SK-N-SH (cell line): ENCODE results near the gene RNF166. TPM values are rescaled to one million over a fixed set of nuclear protein-coding genes. Genes with fewer than 3 reads are reported as not detected.

Experiments
- CTCF ChIA-PET: fragments of 300-600, 350-600 bp; formaldehyde crosslinking; extraction: SDS; loops from one replicate; lab custom pipeline; 2021; lab: Yijun Ruan, JAX
- POLR2A ChIA-PET: fragments of 350-600 bp; sonication (Branson Sonifier 250); formaldehyde crosslinking; extraction: SDS; loops from one replicate; lab custom pipeline; 2020; ENCODE audit warnings: antibody characterized with exemption, inconsistent platforms; lab: Yijun Ruan, JAX
- DNase-seq: peaks from one replicate; pipeline ENCODE4 v3.0.0; 2012
- H2AFZ ChIP-seq: fragments of 200-600 bp; sonication (generic); 2 replicates; pipeline ENCODE4 v1.8.1; 2016; ENCODE audit warnings: antibody characterized with exemption, mild to moderate bottlenecking, low read depth
- H3F3A ChIP-seq: fragments of 200-600 bp; sonication (generic); replicated peaks from 2 replicates; pipeline ENCODE3; 2016; ENCODE audit warnings: antibody characterized with exemption, mild to moderate bottlenecking; ENCODE audit not compliant: insufficient read depth
- H3K27ac ChIP-seq, 2 experiments: fragments of 200-500 bp in 1 of 2; fragments of 200-600 bp in 1 of 2; sonication (Bioruptor generic) in 1 of 2; sonication (generic), shearing (Covaris generic) in 1 of 2; 2 replicates each; pipeline versions ENCODE4 v1.5.1 to v1.6.1; 2014 to 2016; ENCODE audit warnings: low read depth in 2 of 2, inconsistent platforms in 1 of 2, low read length in 1 of 2, mild to moderate bottlenecking in 1 of 2, mixed read lengths in 1 of 2
- H3K27me3 ChIP-seq: fragments of 200-600 bp; sonication (generic), shearing (Covaris generic); 2 replicates; pipeline ENCODE4 v1.6.1; 2016; ENCODE audit warnings: mixed run types; ENCODE audit not compliant: insufficient read depth
- H3K36me3 ChIP-seq, 2 experiments: fragments of 200-500 bp in 1 of 2; fragments of 200-600 bp in 1 of 2; sonication (Bioruptor generic) in 1 of 2; sonication (generic) in 1 of 2; replicated peaks in 1 of 2; 2 replicates each; pipeline versions ENCODE3 to v1.5.1; 2014 to 2016; ENCODE audit warnings: low read length in 1 of 2, mild to moderate bottlenecking in 1 of 2; ENCODE audit not compliant: insufficient read depth in 2 of 2, control insufficient read depth in 1 of 2
- H3K4me1 ChIP-seq, 2 experiments: fragments of 200-500 bp in 1 of 2; fragments of 200-600 bp in 1 of 2; sonication (Bioruptor generic) in 1 of 2; sonication (generic), shearing (Covaris generic) in 1 of 2; 2 replicates each; pipeline versions ENCODE4 v1.5.1 to v1.6.1; 2014 to 2016; ENCODE audit warnings: low read depth in 1 of 2, low read length in 1 of 2, mixed run types in 1 of 2; ENCODE audit not compliant: insufficient read depth in 2 of 2, control insufficient read depth in 1 of 2
- H3K4me2 ChIP-seq: fragments of 200-600 bp; sonication (generic), shearing (Covaris generic); 2 replicates; pipeline ENCODE4 v1.6.1; 2017; ENCODE audit warnings: mixed run types
- H3K4me3 ChIP-seq, 2 experiments: fragments of 200-500 bp in 1 of 2; fragments of 200-600 bp in 1 of 2; sonication (Bioruptor generic) in 1 of 2; sonication (generic), shearing (Covaris generic) in 1 of 2; 2 replicates each; pipeline versions ENCODE4 v1.5.1 to v1.8.1; 2014 to 2016; ENCODE audit warnings: low read depth in 2 of 2, inconsistent platforms in 1 of 2, low read length in 1 of 2, mild to moderate bottlenecking in 1 of 2, mixed read lengths in 1 of 2, moderate library complexity in 1 of 2
- H3K79me2 ChIP-seq: fragments of 200-600 bp; sonication (generic); 2 replicates; pipeline ENCODE4 v1.8.1; 2017; ENCODE audit warnings: mild to moderate bottlenecking; ENCODE audit not compliant: insufficient read depth
- H3K9ac ChIP-seq: fragments of 200-600 bp; sonication (generic); 2 replicates; pipeline ENCODE4 v1.6.1; 2017; ENCODE audit warnings: mixed run types
- H3K9me2 ChIP-seq: fragments of 200-600 bp; sonication (generic); 2 replicates; pipeline ENCODE4 v1.6.1; 2017; ENCODE audit warnings: mixed run types
- H3K9me3 ChIP-seq: fragments of 200-600 bp; sonication (generic); 2 replicates; pipeline ENCODE4 v1.6.1; 2017; ENCODE audit warnings: mixed run types, mild to moderate bottlenecking, moderate library complexity
- H4K20me1 ChIP-seq: fragments of 200-600 bp; sonication (generic); 2 replicates; pipeline ENCODE4 v1.6.1; 2017; ENCODE audit warnings: mild to moderate bottlenecking, mixed run types; ENCODE audit not compliant: insufficient read depth
- CHD2 ChIP-seq: fragments of 150-350 bp; IDR thresholded peaks from 2 replicates; pipeline ENCODE4 v1.6.1; 2018; ENCODE audit warnings: low read length; ENCODE audit not compliant: partially characterized antibody
- ELF1 ChIP-seq: IDR thresholded peaks from 2 replicates; pipeline ENCODE4 v1.4.0; 2012
- EP300 ChIP-seq, 2 experiments: IDR thresholded peaks; 2 replicates each; pipeline versions ENCODE4 v1.4.0 to v1.6.1; 2012; ENCODE audit warnings: borderline replicate concordance in 1 of 2, low read depth in 1 of 2, low read length in 1 of 2
- EZH2phosphoT487 ChIP-seq: fragments of 200-600 bp; sonication (generic); IDR thresholded peaks from 2 replicates; pipeline ENCODE4 v1.6.1; 2017; ENCODE audit warnings: low read depth, mixed run types, mild to moderate bottlenecking, antibody characterized with exemption, moderate library complexity, borderline replicate concordance
- FOSL2 ChIP-seq: IDR thresholded peaks from 2 replicates; pipeline ENCODE4 v1.4.0; 2012; ENCODE audit warnings: low read depth, mild to moderate bottlenecking, moderate library complexity, borderline replicate concordance
- FOXJ3 ChIP-seq: sonication (generic); formaldehyde crosslinking; IDR thresholded peaks from 2 replicates; pipeline ENCODE4 v1.5.1; 2020; ENCODE audit warnings: mild to moderate bottlenecking, missing genetic modification reagents
- GATA2 ChIP-seq: sonication (generic); formaldehyde crosslinking; IDR thresholded peaks from 2 replicates; pipeline ENCODE4 v1.5.0; 2020; ENCODE audit warnings: mild to moderate bottlenecking, missing genetic modification reagents
- RCOR1 ChIP-seq: fragments of 150-350 bp; IDR thresholded peaks from 2 replicates; pipeline ENCODE4 v1.6.1; 2017; ENCODE audit warnings: antibody characterized with exemption, low read length
- RFX5 ChIP-seq: IDR thresholded peaks from 2 replicates; pipeline ENCODE4 v1.6.1; 2012; ENCODE audit warnings: mild to moderate bottlenecking, improper control_type of control experiment, low read length
- SIN3A ChIP-seq: IDR thresholded peaks from 2 replicates; pipeline ENCODE4 v1.6.1; 2012; ENCODE audit warnings: low read depth, mild to moderate bottlenecking, low read length, moderate library complexity, borderline replicate concordance
- TAF1 ChIP-seq: IDR thresholded peaks from 2 replicates; pipeline ENCODE4 v1.6.1; 2012; ENCODE audit warnings: low read depth, mild to moderate bottlenecking, low read length, moderate library complexity, borderline replicate concordance
- WGBS: methylation state at CpG from one replicate; pipeline ENCODE4 v1.1.6; 2017; ENCODE audit warnings: low lambda C conversion rate; 5-methylcytosine and 5-hydroxymethylcytosine counted together
- polyA plus RNA-seq, 3 experiments: library from polyadenylated mRNA; depleted of rRNA; stranded (reverse); fragments of >200 nt; gene quantifications; 2 replicates each; pipeline ENCODE4 v1.2.3, GENCODE V29; 2012
- TF ChIP-seq, protein P1 (sequence below): fragments of 150-350 bp; IDR thresholded peaks from 2 replicates; pipeline ENCODE4 v1.6.1; 2016; ENCODE audit warnings: mild to moderate bottlenecking, low read depth, low read length
- TF ChIP-seq, protein P2 (sequence below): IDR thresholded peaks from 2 replicates; pipeline ENCODE4; 2012

The RNF166 gene
- polyA plus RNA-seq, 1 of the 3 experiments (the other 2 are of a cell fraction): 17.2 TPM

DNA sequence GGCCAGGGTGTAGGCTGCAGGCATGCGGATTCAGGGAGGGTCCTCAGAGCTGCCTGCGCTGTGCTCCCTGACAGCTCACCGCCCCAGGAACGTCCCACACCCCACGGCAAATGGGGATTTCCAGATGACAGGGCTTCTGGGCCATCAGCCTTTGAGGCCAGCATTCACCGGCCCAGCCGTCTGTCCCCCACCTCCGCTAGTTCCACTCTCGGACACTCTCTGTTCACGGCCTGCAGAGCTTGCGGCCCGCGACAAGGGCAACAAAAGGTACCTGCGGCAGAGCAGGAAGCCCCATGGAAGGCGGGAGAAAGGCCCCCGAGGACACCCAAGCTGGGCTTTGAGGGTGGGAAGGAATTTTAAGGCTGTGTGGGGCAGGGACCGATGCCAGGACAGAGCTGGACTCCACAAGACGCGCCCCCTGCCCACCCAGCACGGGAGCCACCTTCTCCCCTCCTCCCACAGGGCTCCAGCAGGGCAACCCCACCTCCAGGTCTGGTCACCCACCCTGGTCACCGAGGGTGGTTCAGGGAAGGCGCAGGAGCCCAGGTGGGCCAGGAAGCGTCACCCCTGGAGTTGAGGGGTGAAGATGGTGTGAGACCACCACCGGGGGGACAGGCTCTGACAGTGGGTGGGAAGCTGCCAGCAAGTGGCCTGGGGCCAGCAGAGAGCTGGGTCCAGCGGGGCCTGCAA is 49.8 kb downstream of the RNF166 start:
- no peak for DNase-seq
- H2AFZ ChIP-seq: no peak overlapping the region
- 66% methylated on average over 6 of the region's 25 CpGs for WGBS
- H3K9ac ChIP-seq: no peak overlapping the region
- H3K4me3 ChIP-seq: no peak overlapping the region
- H3K27me3 ChIP-seq: no peaks in the 10 kb centered on the region
- H3K4me1 ChIP-seq: peaks cover under 1 to 1% of the 10 kb centered on the region in 2 experiments; a peak in 2 of 4 replicates
- peaks cover 3% of the 10 kb centered on the region for H3F3A ChIP-seq
- no peaks in the 10 kb centered on the region for H3K9me2 ChIP-seq
- ChIA-PET POLR2A (no interaction called here), CTCF (interaction anchor here (1.1 kb wide), 1 partner anchor 9 kb away, joined by 3 read pairs; no protein-coding TSS in a partner anchor)
- H4K20me1 ChIP-seq: no peaks in the 10 kb centered on the region
- no peak overlapping the region for H3K27ac ChIP-seq
- no peak overlapping the region for H3K4me2 ChIP-seq
- peaks cover 5% of the 10 kb centered on the region; the same call in 1 of the 2 replicates for H3K79me2 ChIP-seq
- TF ChIP-seq FOXJ3 (CRISPR knock-in tag): no peak
- TF ChIP-seq EP300 (IDR thresholded peaks at IDR 0.05; ENCODE audit: borderline replicate concordance in 1 of 2, low read depth in 1 of 2, low read length in 1 of 2): no peak
- no peak for TF ChIP-seq CHD2
- TF ChIP-seq FOSL2: no peak
- TF ChIP-seq EZH2phosphoT487: no peak
- TF ChIP-seq RFX5: no peak
- no peak for TF ChIP-seq SIN3A
- TF ChIP-seq, protein P1, sequence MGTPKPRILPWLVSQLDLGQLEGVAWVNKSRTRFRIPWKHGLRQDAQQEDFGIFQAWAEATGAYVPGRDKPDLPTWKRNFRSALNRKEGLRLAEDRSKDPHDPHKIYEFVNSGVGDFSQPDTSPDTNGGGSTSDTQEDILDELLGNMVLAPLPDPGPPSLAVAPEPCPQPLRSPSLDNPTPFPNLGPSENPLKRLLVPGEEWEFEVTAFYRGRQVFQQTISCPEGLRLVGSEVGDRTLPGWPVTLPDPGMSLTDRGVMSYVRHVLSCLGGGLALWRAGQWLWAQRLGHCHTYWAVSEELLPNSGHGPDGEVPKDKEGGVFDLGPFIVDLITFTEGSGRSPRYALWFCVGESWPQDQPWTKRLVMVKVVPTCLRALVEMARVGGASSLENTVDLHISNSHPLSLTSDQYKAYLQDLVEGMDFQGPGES: no peak
- no peak for TF ChIP-seq ELF1
- TF ChIP-seq, protein P2, sequence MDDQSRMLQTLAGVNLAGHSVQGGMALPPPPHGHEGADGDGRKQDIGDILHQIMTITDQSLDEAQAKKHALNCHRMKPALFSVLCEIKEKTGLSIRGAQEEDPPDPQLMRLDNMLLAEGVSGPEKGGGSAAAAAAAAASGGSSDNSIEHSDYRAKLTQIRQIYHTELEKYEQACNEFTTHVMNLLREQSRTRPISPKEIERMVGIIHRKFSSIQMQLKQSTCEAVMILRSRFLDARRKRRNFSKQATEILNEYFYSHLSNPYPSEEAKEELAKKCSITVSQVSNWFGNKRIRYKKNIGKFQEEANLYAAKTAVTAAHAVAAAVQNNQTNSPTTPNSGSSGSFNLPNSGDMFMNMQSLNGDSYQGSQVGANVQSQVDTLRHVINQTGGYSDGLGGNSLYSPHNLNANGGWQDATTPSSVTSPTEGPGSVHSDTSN: no peak
- no peak for TF ChIP-seq TAF1
- no peaks in the 10 kb centered on the region for H3K9me3 ChIP-seq
- peaks cover 0 to 8% of the 10 kb centered on the region in 2 experiments for H3K36me3 ChIP-seq

DNA sequence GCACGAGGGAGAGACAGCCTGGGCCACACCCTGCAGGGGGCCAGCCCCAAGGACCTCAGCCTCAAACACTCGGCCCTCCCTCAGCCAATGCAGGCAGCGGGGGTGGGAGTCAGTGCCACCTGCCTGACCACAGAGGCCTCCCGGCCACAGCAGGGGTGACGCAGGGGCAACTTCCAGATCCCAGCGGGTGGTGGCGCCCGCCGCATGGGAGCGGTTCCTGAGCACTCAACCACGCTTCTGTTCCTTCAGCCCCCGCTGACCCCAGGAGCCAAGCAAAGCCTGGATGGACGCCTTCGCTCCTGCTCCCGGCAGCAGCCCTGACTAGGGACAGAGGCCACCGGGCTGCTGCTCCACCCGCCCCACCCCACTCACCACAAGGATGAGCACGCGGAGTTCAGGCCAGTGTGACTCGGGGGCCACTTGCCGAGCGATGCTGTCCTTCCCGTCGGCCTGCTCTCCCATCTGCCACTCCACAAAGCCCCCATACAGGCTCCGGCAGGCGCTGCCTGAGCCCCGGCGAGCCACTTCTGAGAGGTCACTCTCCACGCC is 50.4 kb downstream of the RNF166 start:
- Histone ChIP-seq H3K4me1 (peaks cover 4 to 6% of the 10 kb centered on the region in 2 experiments; a peak in 2 of 4 replicates), H3K27me3 (no peaks in the 10 kb centered on the region), H3K9me3 (no peaks in the 10 kb centered on the region), H4K20me1 (no peaks in the 10 kb centered on the region), H3K27ac (no peak overlapping the region), H3K4me3 (no peak overlapping the region), H3K9me2 (no peaks in the 10 kb centered on the region), H3K36me3 (peaks cover 0 to 8% of the 10 kb centered on the region in 2 experiments), H3K9ac (no peak overlapping the region), H3K79me2 (peaks cover 5% of the 10 kb centered on the region; the same call in 1 of the 2 replicates), H2AFZ (no peak overlapping the region), H3K4me2 (no peak overlapping the region), H3F3A (no peaks in the 10 kb centered on the region)
- no peak for TF ChIP-seq GATA2 (CRISPR knock-in tag)
- TF ChIP-seq SIN3A: no peak
- TF ChIP-seq FOSL2: no peak
- no peak for TF ChIP-seq RCOR1
- POLR2A ChIA-PET: no interaction called here
- DNase-seq: no peak
- CTCF ChIA-PET: no interaction called here
- WGBS: 88% methylated on average over 5 of the region's 29 CpGs
